ENCODE measurements around the gene SPRED1.

GRCh38 chr15:38215707-38216106 lies 36.9 kb upstream of the SPRED1 start:
- no peak for TF ChIP-seq CTCF (IDR thresholded peaks at IDR 0.05)
- no peak for TF ChIP-seq POLR2A (IDR thresholded peaks at IDR 0.05)
